ENCODE results near the gene AHSA1. TPM values are rescaled to one million over a fixed set of nuclear protein-coding genes. Genes with fewer than 3 reads are reported as not detected.

The AHSA1 gene
- total RNA-seq (2021; fragmentation: NEBNext Ultra II Directional; extraction: Animal tissue kit (Norgen Biotek cat#: 25700)) = 215 and 221 TPM in 2 replicates
- polyA plus RNA-seq (2011; rRNA removed) = 155 and 174 TPM in 2 replicates
- 182 TPM for polyA plus RNA-seq (2011; cell fraction: cytosol; rRNA removed)
- 75.7 TPM for polyA plus RNA-seq (2011; cell fraction: nucleus; rRNA removed)
- polyA plus RNA-seq (2012, experiment 1 of 2) = 151 to 229 TPM (median 174 TPM) in 4 replicates
- 72.6 TPM for polyA plus RNA-seq (2012, experiment 2 of 2)
- polyA plus RNA-seq (2013, experiment 1 of 2) = 98.4 TPM
- polyA plus RNA-seq (2013, experiment 2 of 2) = 101 TPM
- 125 and 142 TPM in 2 replicates for polyA minus RNA-seq (2011; rRNA and poly(A)+ RNA removed)
- polyA minus RNA-seq (2011; cell fraction: cytosol; rRNA and poly(A)+ RNA removed) = 75.8 TPM
- 30.8 TPM for polyA minus RNA-seq (2011; cell fraction: nucleus; rRNA and poly(A)+ RNA removed)
- long read RNA-seq, experiment 1, transcript AHSA1-201 (9 exons, 1,402 nt) = major isoform, 98 of 171 reads
- long read RNA-seq, experiment 1, partial matches to known transcripts = 39 of 171 reads
- long read RNA-seq, experiment 1, other reads (novel, unspliced or antisense) = 28 of 171 reads
- long read RNA-seq, experiment 2, transcript AHSA1-201 (9 exons, 1,402 nt) = major isoform, 200 of 221 reads
- long read RNA-seq, experiment 2, partial matches to known transcripts = 3 of 221 reads
- long read RNA-seq, experiment 2, other reads (novel, unspliced or antisense) = 7 of 221 reads

DNA sequence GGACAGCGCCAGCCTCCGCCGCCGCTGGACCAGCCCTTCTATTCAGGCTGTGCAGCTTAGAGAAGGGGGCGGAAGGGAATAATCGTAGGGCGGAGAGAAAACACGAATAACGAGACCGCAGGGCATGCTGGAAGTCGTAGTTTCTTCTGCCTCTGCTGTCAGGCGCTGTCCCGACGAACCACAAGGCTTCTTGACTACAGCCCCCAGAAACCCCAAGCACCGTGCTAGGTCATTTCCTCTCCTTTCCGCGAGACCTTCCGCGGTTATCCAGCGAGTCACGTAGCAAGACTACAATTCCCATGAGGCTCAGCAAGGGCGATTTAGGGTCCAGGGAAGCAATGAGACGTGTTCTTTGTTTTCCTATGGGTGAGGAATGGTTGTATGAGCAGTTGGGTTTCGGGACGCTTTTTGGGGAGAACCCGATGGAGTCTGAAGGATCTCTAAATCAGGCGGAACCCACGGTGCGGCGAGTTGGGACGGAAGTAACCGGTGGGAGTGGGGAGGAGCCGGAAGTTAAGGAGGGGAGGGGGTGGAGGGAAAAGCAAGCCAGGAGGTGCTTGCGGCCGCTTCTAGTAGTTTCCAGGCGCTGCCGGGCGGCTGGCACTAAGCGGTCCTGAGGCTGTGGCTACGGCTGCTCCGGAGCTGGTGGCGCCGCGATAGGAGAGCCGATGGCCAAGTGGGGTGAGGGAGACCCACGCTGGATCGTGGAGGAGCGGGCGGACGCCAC lies at the start of gene AHSA1, which contains the start of gene VIPAS39:
Gene AHSA1 (plus strand): TSS at position 572 of the 727 bp plus-strand sequence. CDS start 97 bp downstream, at position 669.
Gene VIPAS39 (minus strand): TSS at position 80 of the 727 bp plus-strand sequence. CDS start 3,499 bp downstream, outside the sequence.
- Histone ChIP-seq H2BK120ac (replicated peaks; ENCODE audit: low read depth, low read length) (peak within 1 kb of the TSS; percentile 85), H3K79me2 (ENCODE audit: control insufficient read depth in 1 of 2, insufficient read depth in 2 of 2, low read length in 2 of 2) (peaks cover 10 to 35% of the 10 kb centered on the region in 2 experiments), H3K23ac (ENCODE audit: insufficient read length) (no peak within 1 kb of the TSS), H3K23me2 (ENCODE audit: low read depth, low read length) (0 out of 2 replicates have a peak, but pooled peaks cover 3% of the 10 kb centered on the region), H3K9ac (replicated peaks in 1 of 4; ENCODE audit: extremely low read depth in 1 of 4, low read depth in 3 of 4, low read length in 3 of 4) (peak within 1 kb of the TSS; percentile 72 to 99 (median 90)), H3K4me2 (ENCODE audit: insufficient read depth in 1 of 2, low read depth in 2 of 2, low read length in 2 of 2) (peak within 1 kb of the TSS; percentile 72 to 87), H3K4ac (replicated peaks; ENCODE audit: insufficient read length, low read depth, low read length) (peak within 1 kb of the TSS; percentile 10), H3K27me3 (replicated peaks in 1 of 4; ENCODE audit: control insufficient read depth in 3 of 4, extremely low read depth in 1 of 4, insufficient read depth in 3 of 4, low read length in 3 of 4) (no peaks in the 10 kb centered on the region), H2AK5ac (ENCODE audit: low read depth, low read length) (no peak within 1 kb of the TSS), H3K36me3 (ENCODE audit: control insufficient read depth in 2 of 4, insufficient read depth in 4 of 4, low read length in 3 of 4) (peaks cover 17 to 33% (median 26%) of the 10 kb centered on the region in 4 experiments), H4K5ac (ENCODE audit: insufficient read length, low read depth, low read length) (peak within 1 kb of the TSS; percentile 96), H3K27ac (ENCODE audit: low read depth, low read length) (peak within 1 kb of the TSS; percentile 97), H3K14ac (ENCODE audit: insufficient read length) (no peak within 1 kb of the TSS), H4K8ac (ENCODE audit: extremely low read depth, insufficient read depth, low read length) (peak within 1 kb of the TSS; percentile 88; the same call in 1 of the 2 replicates), H3K4me1 (replicated peaks in 1 of 4; ENCODE audit: control insufficient read depth in 3 of 4, insufficient read depth in 4 of 4, low read length in 3 of 4) (peaks cover 0 to 3% (median 1%) of the 10 kb centered on the region in 4 experiments; a peak in 3 of 7 replicates), H3K9me3 (ENCODE audit: insufficient read depth in 2 of 2, low read depth in 1 of 2, low read length in 1 of 2) (no peaks in the 10 kb centered on the region), H3K4me3 (ENCODE audit: extremely low read depth in 1 of 4, insufficient read depth in 2 of 4, low read depth in 3 of 4, low read length in 4 of 4) (peak within 1 kb of the TSS; percentile 90 to 98 (median 92)), H2AFZ (ENCODE audit: low read length) (peak within 1 kb of the TSS; percentile 100), H4K91ac (replicated peaks; ENCODE audit: insufficient read length, low read length) (peak within 1 kb of the TSS; percentile 81), H2BK5ac (ENCODE audit: low read depth, low read length) (peak within 1 kb of the TSS; percentile 99), H3K56ac (replicated peaks; ENCODE audit: insufficient read length, low read depth, low read length) (peak within 1 kb of the TSS; percentile 97), H4K20me1 (replicated peaks in 1 of 2; ENCODE audit: control insufficient read depth in 1 of 2, insufficient read depth in 2 of 2, low read length in 2 of 2) (peaks cover 7 to 9% of the 10 kb centered on the region in 2 experiments), H3K79me1 (ENCODE audit: low read depth, low read length) (no peaks in the 10 kb centered on the region; the same call in 1 of the 2 replicates), H2BK12ac (ENCODE audit: low read depth, low read length) (peak within 1 kb of the TSS; percentile 100), H3K18ac (ENCODE audit: extremely low read depth, low read length) (peak within 1 kb of the TSS; percentile 99), H2BK20ac (ENCODE audit: low read length) (peak within 1 kb of the TSS; percentile 83; the same call in 1 of the 2 replicates), H2BK15ac (ENCODE audit: low read length) (no peak within 1 kb of the TSS)
- DNase-seq (ENCODE audit: low read depth in 1 of 2, low spot score in 2 of 2) (peak; percentile 89 to 95), FAIRE-seq (peak; percentile 80)
- POLR2A ChIA-PET (ENCODE audit: partially characterized antibody) = interaction anchor here (0.6 to 2.1 kb wide), 15 partner anchors 12 to 269 kb away, joined by 3 to 7 read pairs (median 4); partner anchors contain the start of genes GSTZ1, POMT2 and SLIRP
- CTCF ChIA-PET (ENCODE audit: partially characterized antibody) = interaction anchor here (0.7 to 4.9 kb wide), 10 partner anchors 10 to 141 kb away, joined by 3 to 54 read pairs (median 12); no protein-coding TSS in a partner anchor
- 2% methylated on average over 50 of the region's 50 CpGs; no CpG with 5 or more reads in 1 of the 2 experiments for WGBS, 2 experiments (ENCODE audit: extremely low coverage in 1 of 2, insufficient coverage in 1 of 2, insufficient read length in 1 of 2, insufficient replicate concordance in 2 of 2, low coverage in 1 of 2, low lambda C conversion rate in 2 of 2, missing lambda C conversion rate in 1 of 2)
- TF ChIP-seq RNF2 (IDR thresholded peaks at IDR 0.05; ENCODE audit: borderline replicate concordance, low read depth, low read length, missing control alignments, poor library complexity, severe bottlenecking) = no peak
- peak; percentile 92 for TF ChIP-seq PHF8 (conservative IDR thresholded peaks at IDR 0.05; ENCODE audit: low read depth, low read length)
- peak; percentile 90 for TF ChIP-seq TAF1 (IDR thresholded peaks at IDR 0.05; ENCODE audit: low read depth, low read length)
- no peak for TF ChIP-seq YY1 (IDR thresholded peaks at IDR 0.05; ENCODE audit: low read depth, low read length)
- TF ChIP-seq, protein P1, sequence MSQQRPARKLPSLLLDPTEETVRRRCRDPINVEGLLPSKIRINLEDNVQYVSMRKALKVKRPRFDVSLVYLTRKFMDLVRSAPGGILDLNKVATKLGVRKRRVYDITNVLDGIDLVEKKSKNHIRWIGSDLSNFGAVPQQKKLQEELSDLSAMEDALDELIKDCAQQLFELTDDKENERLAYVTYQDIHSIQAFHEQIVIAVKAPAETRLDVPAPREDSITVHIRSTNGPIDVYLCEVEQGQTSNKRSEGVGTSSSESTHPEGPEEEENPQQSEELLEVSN (IDR thresholded peaks at IDR 0.05) = peak; percentile 51; the same call in 1 of the 2 replicates
- peak; percentile 96 for TF ChIP-seq SIX5 (IDR thresholded peaks at IDR 0.05; ENCODE audit: low read depth, low read length)
- no peak for TF ChIP-seq CEBPB (IDR thresholded peaks at IDR 0.05; ENCODE audit: low read depth, low read length)

Data from H1 (cell line).